ENCODE data around the gene C6orf120.

Gene C6orf120

DNA sequence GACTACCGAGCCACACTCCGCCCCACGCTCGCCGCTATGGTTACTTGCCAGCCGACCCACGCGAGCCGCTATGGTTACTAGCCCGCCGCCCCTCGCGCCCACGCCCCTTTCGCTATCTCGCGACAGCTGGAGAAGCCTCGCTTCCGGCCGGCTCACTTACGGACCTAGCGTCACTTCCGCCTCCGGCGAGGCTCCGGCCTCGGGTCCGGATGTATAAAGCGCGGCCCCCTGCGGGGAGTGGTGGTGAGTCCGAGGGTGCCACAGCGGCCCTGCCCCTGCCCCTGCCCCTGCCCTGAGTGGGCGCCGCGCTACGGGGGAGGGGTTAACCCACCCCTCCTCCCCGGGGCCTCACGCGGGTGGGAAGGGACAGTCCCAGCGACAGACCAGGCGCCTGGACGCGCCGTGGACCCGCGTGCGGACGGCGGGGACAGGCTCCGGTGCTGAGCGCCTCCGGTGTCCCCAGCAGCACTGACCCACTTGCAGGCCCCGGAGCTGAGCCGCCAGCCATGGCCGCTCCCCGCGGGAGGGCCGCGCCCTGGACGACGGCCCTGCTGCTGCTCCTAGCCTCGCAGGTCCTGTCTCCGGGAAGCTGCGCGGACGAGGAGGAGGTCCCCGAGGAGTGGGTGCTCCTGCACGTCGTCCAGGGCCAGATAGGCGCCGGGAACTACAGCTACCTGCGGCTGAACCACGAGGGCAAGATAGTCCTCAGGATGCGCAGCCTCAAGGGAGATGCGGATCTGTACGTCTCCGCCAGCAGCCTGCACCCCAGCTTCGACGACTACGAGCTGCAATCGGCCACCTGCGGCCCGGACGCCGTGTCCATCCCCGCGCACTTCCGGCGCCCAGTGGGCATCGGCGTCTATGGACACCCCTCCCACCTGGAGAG, at the start of gene C6orf120, which contains the start of gene WDR27:
C6orf120 (plus strand) TSS at position 173 of the 886 bp plus-strand sequence; CDS start at position 507, 334 bp downstream.
WDR27 (minus strand) TSS at position 76 of the 886 bp plus-strand sequence. CDS start 13,024 bp downstream, outside the sequence.
- peak; percentile 97 for DNase-seq (ENCODE audit: low read depth)
- H3K4me3 ChIP-seq (ENCODE audit: low read depth, low read length): peak within 1 kb of the TSS; percentile 86
- TF ChIP-seq, protein P1, sequence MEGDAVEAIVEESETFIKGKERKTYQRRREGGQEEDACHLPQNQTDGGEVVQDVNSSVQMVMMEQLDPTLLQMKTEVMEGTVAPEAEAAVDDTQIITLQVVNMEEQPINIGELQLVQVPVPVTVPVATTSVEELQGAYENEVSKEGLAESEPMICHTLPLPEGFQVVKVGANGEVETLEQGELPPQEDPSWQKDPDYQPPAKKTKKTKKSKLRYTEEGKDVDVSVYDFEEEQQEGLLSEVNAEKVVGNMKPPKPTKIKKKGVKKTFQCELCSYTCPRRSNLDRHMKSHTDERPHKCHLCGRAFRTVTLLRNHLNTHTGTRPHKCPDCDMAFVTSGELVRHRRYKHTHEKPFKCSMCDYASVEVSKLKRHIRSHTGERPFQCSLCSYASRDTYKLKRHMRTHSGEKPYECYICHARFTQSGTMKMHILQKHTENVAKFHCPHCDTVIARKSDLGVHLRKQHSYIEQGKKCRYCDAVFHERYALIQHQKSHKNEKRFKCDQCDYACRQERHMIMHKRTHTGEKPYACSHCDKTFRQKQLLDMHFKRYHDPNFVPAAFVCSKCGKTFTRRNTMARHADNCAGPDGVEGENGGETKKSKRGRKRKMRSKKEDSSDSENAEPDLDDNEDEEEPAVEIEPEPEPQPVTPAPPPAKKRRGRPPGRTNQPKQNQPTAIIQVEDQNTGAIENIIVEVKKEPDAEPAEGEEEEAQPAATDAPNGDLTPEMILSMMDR (IDR thresholded peaks at IDR 0.05; ENCODE audit: insufficient read depth, low read depth, low read length, missing control alignments): no peak

- TF ChIP-seq, protein P1 (IDR thresholded peaks at IDR 0.05; ENCODE audit: insufficient read depth, low read depth, low read length, missing control alignments): no peak
- no peak overlapping the region for H3K4me3 ChIP-seq (ENCODE audit: low read depth, low read length)
- DNase-seq (ENCODE audit: low read depth): no peak
These were observed 49.0 kb upstream of the C6orf120 start for GRCh38 chr6:169652896-169653295.

DNA sequence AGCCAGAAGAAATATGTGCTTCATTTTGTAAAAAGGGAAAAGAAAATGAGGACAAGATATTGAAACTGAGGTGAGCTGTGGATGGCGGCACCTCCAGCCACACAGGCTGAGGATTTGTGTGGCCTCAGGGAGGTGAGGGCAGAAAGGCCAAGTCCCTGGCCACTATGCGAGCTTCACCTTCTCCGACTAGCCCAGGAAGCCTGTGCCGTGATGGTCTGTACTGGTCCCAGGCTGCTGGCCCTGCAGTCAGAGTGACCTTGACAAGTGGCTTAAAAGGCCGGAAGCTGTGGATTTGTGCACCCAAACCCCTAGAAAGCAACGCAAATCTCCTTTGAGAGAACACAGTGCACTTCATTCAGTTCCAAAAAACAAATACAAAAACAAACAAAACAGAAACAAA, 48.2 kb upstream of the C6orf120 start:
- no peak for DNase-seq (ENCODE audit: low read depth)
- TF ChIP-seq, protein P1 (IDR thresholded peaks at IDR 0.05; ENCODE audit: insufficient read depth, low read depth, low read length, missing control alignments): no peak

DNA sequence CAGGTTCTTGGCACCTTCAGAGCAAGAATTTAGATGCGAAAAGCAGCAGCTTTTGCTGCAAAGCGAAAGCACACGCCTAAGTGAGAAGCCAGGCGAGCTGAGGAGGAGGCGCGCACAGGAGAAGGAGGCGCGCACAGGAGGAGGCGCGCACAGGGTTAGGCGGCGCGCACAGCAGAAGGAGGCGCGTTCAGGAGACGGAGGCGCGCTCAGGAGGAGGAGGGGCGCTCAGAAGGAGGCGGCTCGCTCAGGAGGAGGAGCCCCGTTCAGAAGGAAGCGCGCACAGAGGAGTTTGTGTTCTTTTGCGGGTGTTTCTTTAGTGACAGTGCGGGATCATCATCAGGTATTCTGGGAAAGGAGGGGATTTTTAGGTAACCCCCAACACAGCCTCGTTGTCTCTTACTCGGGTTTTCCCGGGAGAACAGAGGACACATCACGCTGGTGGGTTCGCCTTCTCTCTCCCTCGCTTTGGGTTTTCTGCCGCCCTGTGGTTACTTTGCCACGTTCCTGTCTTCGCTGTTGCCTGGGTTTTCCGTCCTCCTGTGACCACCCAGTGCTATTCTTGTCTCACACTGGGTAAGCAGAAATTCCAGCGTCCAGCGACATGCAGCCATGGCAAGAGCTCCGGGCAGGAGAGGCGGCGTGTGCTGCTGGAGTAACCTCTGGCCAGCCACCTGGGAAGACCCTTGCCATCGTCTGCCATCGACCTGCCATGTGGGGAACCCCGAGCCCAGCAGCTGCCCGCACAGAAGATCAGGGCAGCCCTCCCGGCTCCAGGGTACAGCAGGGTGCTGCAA, 47.1 kb upstream of the C6orf120 start:
- TF ChIP-seq, protein P1 (IDR thresholded peaks at IDR 0.05; ENCODE audit: insufficient read depth, low read depth, low read length, missing control alignments): no peak
- peak overlapping the region; percentile 46 for H3K4me3 ChIP-seq (ENCODE audit: low read depth, low read length)
- peak; percentile 70 for DNase-seq (ENCODE audit: low read depth)

More for the DNA sequence above, 48.2 kb upstream of the C6orf120 start:
- no peak overlapping the region for H3K4me3 ChIP-seq (ENCODE audit: low read depth, low read length)

- no peak overlapping the region for H3K4me3 ChIP-seq (ENCODE audit: low read depth, low read length)
- DNase-seq (ENCODE audit: low read depth): no peak
- TF ChIP-seq, protein P1 (IDR thresholded peaks at IDR 0.05; ENCODE audit: insufficient read depth, low read depth, low read length, missing control alignments): no peak
These were observed 45.2 kb upstream of the C6orf120 start for GRCh38 chr6:169656546-169657283.

DNA sequence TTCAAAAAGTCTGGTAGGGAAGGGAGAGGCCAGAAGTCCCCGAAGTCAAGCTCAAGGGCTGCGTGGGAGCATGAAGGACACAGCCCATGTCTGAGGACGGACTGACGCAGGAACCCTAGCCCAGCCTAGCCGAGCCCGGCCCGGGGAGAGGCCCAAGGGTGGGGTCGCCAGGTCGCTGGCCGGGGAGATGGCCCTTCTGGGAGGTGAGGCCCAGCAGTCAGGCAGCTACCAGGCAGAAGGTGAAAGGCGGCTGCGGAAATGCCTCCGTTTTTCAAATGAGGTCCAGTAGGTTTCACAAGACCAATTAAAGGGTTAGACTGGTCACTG, 44.7 kb upstream of the C6orf120 start:
- H3K4me3 ChIP-seq (ENCODE audit: low read depth, low read length): no peak overlapping the region
- TF ChIP-seq, protein P1 (IDR thresholded peaks at IDR 0.05; ENCODE audit: insufficient read depth, low read depth, low read length, missing control alignments): no peak
- DNase-seq (ENCODE audit: low read depth): no peak
